H1 (cell line): ENCODE results near the gene CHN2. TPM values are rescaled to one million over a fixed set of nuclear protein-coding genes. Genes with fewer than 3 reads are reported as not detected.

Experiments
- CTCF ChIA-PET: fragments of 300-600 bp; sonication (Branson Sonifier 250); formaldehyde crosslinking; loops from one replicate; lab custom pipeline; 2021; ENCODE audit not compliant: partially characterized antibody; lab: Charles Lee
- POLR2A ChIA-PET: fragments of 300-600 bp; sonication (Branson Sonifier 250); formaldehyde crosslinking; loops from one replicate; lab custom pipeline; 2021; ENCODE audit warnings: inconsistent platforms; ENCODE audit not compliant: partially characterized antibody; lab: Charles Lee
- DNase-seq, 2 experiments: peaks; one replicate each; pipeline versions ENCODE4 v3.0.0 to v3.0.0-alpha.2; 2010 to 2022; ENCODE audit warnings: low spot score in 2 of 2, low read depth in 1 of 2, mixed read lengths in 1 of 2
- FAIRE-seq: peaks from 2 replicates; lab custom pipeline; 2011; peaks lifted over from hg19 to GRCh38; lab: Jason Lieb, UNC
- H2AFZ ChIP-seq: 2 replicates; pipeline ENCODE4 v1.8.1; 2012; ENCODE audit warnings: low read length, inconsistent platforms
- H2AK5ac ChIP-seq: 2 replicates; pipeline ENCODE4 v1.6.1; 2013; ENCODE audit warnings: low read depth, low read length
- H2BK120ac ChIP-seq: replicated peaks from 2 replicates; pipeline ENCODE3; 2013; ENCODE audit warnings: low read depth, low read length, inconsistent platforms
- H2BK12ac ChIP-seq: 2 replicates; pipeline ENCODE4 v1.6.1; 2013; ENCODE audit warnings: low read depth, low read length
- H2BK15ac ChIP-seq: 2 replicates; pipeline ENCODE4 v1.6.1; 2013; ENCODE audit warnings: low read length
- H2BK20ac ChIP-seq: 2 replicates; pipeline ENCODE4 v1.6.1; 2013; ENCODE audit warnings: low read length
- H2BK5ac ChIP-seq: 2 replicates; pipeline ENCODE4 v1.6.1; 2013; ENCODE audit warnings: low read depth, low read length
- H3K14ac ChIP-seq: 2 replicates; pipeline ENCODE4 v1.6.1; 2013; ENCODE audit warnings: inconsistent platforms; ENCODE audit not compliant: insufficient read length
- H3K18ac ChIP-seq: 2 replicates; pipeline ENCODE4 v1.6.1; 2013; ENCODE audit warnings: low read length; ENCODE audit errors: extremely low read depth
- H3K23ac ChIP-seq: 2 replicates; pipeline ENCODE4 v1.6.1; 2013; ENCODE audit warnings: inconsistent platforms; ENCODE audit not compliant: insufficient read length
- H3K23me2 ChIP-seq: 2 replicates; pipeline ENCODE4 v1.6.1; 2013; ENCODE audit warnings: low read depth, low read length
- H3K27ac ChIP-seq: 2 replicates; pipeline ENCODE4 v1.6.1; 2011; ENCODE audit warnings: low read depth, low read length, inconsistent platforms
- H3K27me3 ChIP-seq, 4 experiments: replicated peaks in 1 of 4; 1 replicate in 1 of 4; 2 replicates in 3 of 4; pipeline versions ENCODE4 v1.6.1 to v1.8.1; 2011 to 2013; ENCODE audit warnings: low read length in 3 of 4, mild to moderate bottlenecking in 3 of 4, inconsistent platforms in 2 of 4, mixed read lengths in 2 of 4, moderate library complexity in 1 of 4; ENCODE audit not compliant: control insufficient read depth in 3 of 4, insufficient read depth in 3 of 4; ENCODE audit errors: extremely low read depth in 1 of 4
- H3K36me3 ChIP-seq, 4 experiments: 2 replicates each; pipeline versions ENCODE4 v1.6.1 to v1.8.1; 2011 to 2013; ENCODE audit warnings: mild to moderate bottlenecking in 4 of 4, low read length in 3 of 4, moderate library complexity in 2 of 4, control low read depth in 1 of 4, inconsistent platforms in 1 of 4; ENCODE audit not compliant: insufficient read depth in 4 of 4, control insufficient read depth in 2 of 4
- H3K4ac ChIP-seq: replicated peaks from 2 replicates; pipeline ENCODE3; 2013; ENCODE audit warnings: low read length, low read depth, mixed read lengths, inconsistent platforms; ENCODE audit not compliant: insufficient read length
- H3K4me1 ChIP-seq, 4 experiments: replicated peaks in 1 of 4; 1 replicate in 1 of 4; 2 replicates in 3 of 4; pipeline versions ENCODE4 v1.6.1 to v1.8.1; 2011 to 2013; ENCODE audit warnings: low read length in 3 of 4, inconsistent platforms in 2 of 4, mixed read lengths in 1 of 4; ENCODE audit not compliant: insufficient read depth in 4 of 4, control insufficient read depth in 3 of 4
- H3K4me2 ChIP-seq, 2 experiments: 2 replicates each; pipeline versions ENCODE4 v1.6.1 to v1.8.1; 2011 to 2013; ENCODE audit warnings: low read depth in 2 of 2, low read length in 2 of 2, control low read depth in 1 of 2, inconsistent platforms in 1 of 2, mild to moderate bottlenecking in 1 of 2; ENCODE audit not compliant: insufficient read depth in 1 of 2
- H3K4me3 ChIP-seq, 4 experiments: fragments of 200-600, 300-600 bp in 1 of 4; sonication (generic), shearing (Covaris generic), sonication (Bioruptor Twin) in 1 of 4; 2 replicates each; pipeline versions ENCODE4 v1.5.1 to v1.8.1; 2011 to 2016; ENCODE audit warnings: low read length in 4 of 4, low read depth in 3 of 4, control low read depth in 2 of 4, inconsistent platforms in 2 of 4, mild to moderate bottlenecking in 2 of 4, mixed read lengths in 1 of 4, moderate library complexity in 1 of 4; ENCODE audit not compliant: insufficient read depth in 2 of 4; ENCODE audit errors: extremely low read depth in 1 of 4
- H3K56ac ChIP-seq: replicated peaks from 2 replicates; pipeline ENCODE3; 2013; ENCODE audit warnings: low read depth, mild to moderate bottlenecking, mixed read lengths, low read length, inconsistent platforms; ENCODE audit not compliant: insufficient read length
- H3K79me1 ChIP-seq: 2 replicates; pipeline ENCODE4 v1.6.1; 2013; ENCODE audit warnings: low read depth, low read length, control low read depth
- H3K79me2 ChIP-seq, 2 experiments: 2 replicates each; pipeline versions ENCODE4 v1.6.1 to v1.8.1; 2012 to 2013; ENCODE audit warnings: low read length in 2 of 2, mild to moderate bottlenecking in 2 of 2, inconsistent platforms in 1 of 2; ENCODE audit not compliant: insufficient read depth in 2 of 2, control insufficient read depth in 1 of 2
- H3K9ac ChIP-seq, 4 experiments: replicated peaks in 1 of 4; 1 replicate in 1 of 4; 2 replicates in 3 of 4; pipeline versions ENCODE4 v1.6.1 to v1.8.1; 2011 to 2013; ENCODE audit warnings: low read depth in 3 of 4, low read length in 3 of 4, control low read depth in 2 of 4, mild to moderate bottlenecking in 2 of 4, moderate library complexity in 2 of 4, inconsistent platforms in 1 of 4; ENCODE audit errors: extremely low read depth in 1 of 4
- H3K9me3 ChIP-seq, 2 experiments: 2 replicates each; pipeline versions ENCODE4 v1.6.1 to v1.8.1; 2012 to 2013; ENCODE audit warnings: mild to moderate bottlenecking in 2 of 2, moderate library complexity in 2 of 2, control low read depth in 1 of 2, inconsistent platforms in 1 of 2, low read depth in 1 of 2, low read length in 1 of 2, mixed read lengths in 1 of 2; ENCODE audit not compliant: insufficient read depth in 2 of 2
- H4K20me1 ChIP-seq, 2 experiments: replicated peaks in 1 of 2; 2 replicates each; pipeline versions ENCODE3 to v1.8.1; 2011 to 2013; ENCODE audit warnings: inconsistent platforms in 2 of 2, low read length in 2 of 2, mild to moderate bottlenecking in 1 of 2; ENCODE audit not compliant: insufficient read depth in 2 of 2, control insufficient read depth in 1 of 2
- H4K5ac ChIP-seq: 2 replicates; pipeline ENCODE4 v1.6.1; 2013; ENCODE audit warnings: low read length, low read depth, mixed read lengths, inconsistent platforms; ENCODE audit not compliant: insufficient read length
- H4K8ac ChIP-seq: 2 replicates; pipeline ENCODE4 v1.8.0; 2013; ENCODE audit warnings: mild to moderate bottlenecking, moderate library complexity, low read length, inconsistent platforms; ENCODE audit not compliant: insufficient read depth; ENCODE audit errors: extremely low read depth
- H4K91ac ChIP-seq: replicated peaks from 2 replicates; pipeline ENCODE3; 2013; ENCODE audit warnings: low read length, mixed read lengths, inconsistent platforms; ENCODE audit not compliant: insufficient read length
- ASH2L ChIP-seq: fragments of 200-600, 300-600 bp; sonication (generic); IDR thresholded peaks from one replicate; pipeline ENCODE4 v1.7.1; 2017; ENCODE audit warnings: low read length
- BCL11A ChIP-seq, 2 experiments: IDR thresholded peaks; one replicate each; pipeline ENCODE4 v1.6.1; 2011; ENCODE audit warnings: low read depth in 2 of 2, low read length in 2 of 2, mild to moderate bottlenecking in 2 of 2
- E2F6 ChIP-seq: IDR thresholded peaks from 2 replicates; pipeline ENCODE4 v1.6.1; 2012; ENCODE audit warnings: inconsistent platforms
- EP300 ChIP-seq, 2 experiments: IDR thresholded peaks; 1 replicate in 1 of 2; 2 replicates in 1 of 2; pipeline ENCODE4 v1.6.1; 2011 to 2012; ENCODE audit warnings: low read depth in 2 of 2, low read length in 2 of 2, mild to moderate bottlenecking in 2 of 2, borderline replicate concordance in 1 of 2, inconsistent platforms in 1 of 2, moderate library complexity in 1 of 2
- JUN ChIP-seq: IDR thresholded peaks from 2 replicates; pipeline ENCODE4 v1.6.1; 2011; ENCODE audit warnings: low read depth, mild to moderate bottlenecking, improper control_type of control experiment, low read length
- KDM1A ChIP-seq: fragments of 200-600, 300-600 bp; sonication (generic); IDR thresholded peaks from 2 replicates; pipeline ENCODE4 v1.7.1; 2016; ENCODE audit warnings: mild to moderate bottlenecking, low read length, borderline replicate concordance
- POLR2A ChIP-seq, 2 experiments: IDR thresholded peaks; 1 replicate in 1 of 2; 2 replicates in 1 of 2; pipeline ENCODE4 v1.6.1; 2011; ENCODE audit warnings: low read depth in 2 of 2, low read length in 2 of 2, mild to moderate bottlenecking in 2 of 2; ENCODE audit errors: control extremely low read depth in 1 of 2
- POU5F1 ChIP-seq: IDR thresholded peaks from 2 replicates; pipeline ENCODE4 v1.6.1; 2011; ENCODE audit warnings: low read depth, mild to moderate bottlenecking, low read length, moderate library complexity
- SIRT6 ChIP-seq: IDR thresholded peaks from one replicate; pipeline ENCODE4 v1.7.1; 2012; ENCODE audit warnings: low read length, inconsistent platforms
- SRF ChIP-seq: IDR thresholded peaks from 2 replicates; pipeline ENCODE4 v1.6.1; 2011; ENCODE audit warnings: mild to moderate bottlenecking, low read depth, low read length, moderate library complexity
- TAF7 ChIP-seq: optimal IDR thresholded peaks from 2 replicates; pipeline ENCODE3; 2011; ENCODE audit warnings: low read depth, mild to moderate bottlenecking, inconsistent platforms, low read length, moderate library complexity, borderline replicate concordance
- WGBS, 2 experiments: shearing (Covaris generic) in 1 of 2; methylation state at CpG; one replicate each; pipeline versions ENCODE4 v1.1.6 to v1.1.7; 2013 to 2015; ENCODE audit warnings: low lambda C conversion rate in 2 of 2, mixed read lengths in 2 of 2, inconsistent platforms in 1 of 2, low coverage in 1 of 2, missing lambda C conversion rate in 1 of 2; ENCODE audit not compliant: insufficient replicate concordance in 2 of 2, insufficient coverage in 1 of 2, insufficient read length in 1 of 2; ENCODE audit errors: extremely low coverage in 1 of 2, missing lambda C conversion rate in 1 of 2; 5-methylcytosine and 5-hydroxymethylcytosine counted together
- polyA plus RNA-seq, 7 experiments: library from polyadenylated mRNA; depleted of rRNA in 3 of 7; stranded (reverse) in 5 of 7; unstranded in 2 of 7; fragments of >200 nt in 5 of 7; fragments of 200-250 nt in 2 of 7; gene quantifications; 1 replicate in 5 of 7; 2 replicates in 1 of 7; 4 replicates in 1 of 7; pipeline versions ENCODE4 v1.2.1 to v1.2.3, GENCODE V29; 2011 to 2013; ENCODE audit warnings: missing spikeins in 2 of 7, mixed read lengths in 2 of 7
- total RNA-seq: library from RNA; stranded (reverse); fragmentation: NEBNext Ultra II Directional; extraction: Animal tissue kit (Norgen Biotek cat#: 25700); gene quantifications from 2 replicates; pipeline ENCODE4 v1.2.1, GENCODE V29; 2021
- TF ChIP-seq, protein P1 (sequence below): IDR thresholded peaks from 2 replicates; pipeline ENCODE4 v1.6.1; 2011; ENCODE audit warnings: low read depth, mild to moderate bottlenecking, low read length; ENCODE audit not compliant: insufficient read depth

CHN2 gene
- total and polyA plus RNA-seq, 2 of the 8 experiments (the other 6 are each of a cell fraction or from before 2014, with no cell fraction given): 2.9 to 4.8 TPM

- H3K23me2 ChIP-seq: no peaks in the 10 kb centered on the region
- no peak overlapping the region for H2BK20ac ChIP-seq
- no peaks in the 10 kb centered on the region for H3K79me1 ChIP-seq
- ChIA-PET CTCF (interaction anchor here (1.6 kb wide), 1 partner anchor 10 kb away, joined by 3 read pairs; no protein-coding TSS in a partner anchor), POLR2A (interaction anchor here (0.6 to 1.1 kb wide), 2 partner anchors 24 to 74 kb away, joined by 3 to 4 read pairs; no protein-coding TSS in a partner anchor)
- no peak overlapping the region for H2BK12ac ChIP-seq
- FAIRE-seq: no peak
- no peak for DNase-seq
- no peaks in the 10 kb centered on the region for H3K9me3 ChIP-seq
- no peaks in the 10 kb centered on the region for H4K20me1 ChIP-seq
- no peak overlapping the region for H2BK120ac ChIP-seq
- no peak overlapping the region for H3K9ac ChIP-seq
- H3K4me1 ChIP-seq: peaks cover 0 to 4% (median under 1%) of the 10 kb centered on the region in 4 experiments; a peak in 3 of 7 replicates
- WGBS, 2 experiments: 84% methylated on average over 8 of the region's 8 CpGs; no CpG with 5 or more reads in 1 of the 2 experiments
- H3K79me2 ChIP-seq: no peaks in the 10 kb centered on the region
- no peak overlapping the region for H2AK5ac ChIP-seq
- H3K4me2 ChIP-seq: no peak overlapping the region
- no peak overlapping the region for H2AFZ ChIP-seq
- no peak overlapping the region for H2BK15ac ChIP-seq
- H3K56ac ChIP-seq: no peak overlapping the region
- H3K23ac ChIP-seq: no peak overlapping the region
- no peaks in the 10 kb centered on the region for H3K36me3 ChIP-seq
- H4K8ac ChIP-seq: no peak overlapping the region
- no peak overlapping the region for H3K4me3 ChIP-seq
- no peak overlapping the region for H3K18ac ChIP-seq
- no peak overlapping the region for H3K14ac ChIP-seq
- no peak overlapping the region for H2BK5ac ChIP-seq
- H3K27ac ChIP-seq: no peak overlapping the region
- no peaks in the 10 kb centered on the region; a peak in 2 of 7 replicates for H3K27me3 ChIP-seq
- no peak overlapping the region for H4K91ac ChIP-seq
- H4K5ac ChIP-seq: no peak overlapping the region
- H3K4ac ChIP-seq: no peak overlapping the region
- no peak for TF ChIP-seq SIRT6
- no peak for TF ChIP-seq EP300 (IDR thresholded peaks at IDR 0.05; ENCODE audit: borderline replicate concordance in 1 of 2, low read depth in 2 of 2, low read length in 2 of 2)
- TF ChIP-seq E2F6: no peak
- TF ChIP-seq POU5F1: no peak
- no peak for TF ChIP-seq BCL11A (IDR thresholded peaks at IDR 0.05; ENCODE audit: low read depth in 2 of 2, low read length in 2 of 2)
- no peak for TF ChIP-seq JUN
- no peak for TF ChIP-seq TAF7
- TF ChIP-seq, protein P1, sequence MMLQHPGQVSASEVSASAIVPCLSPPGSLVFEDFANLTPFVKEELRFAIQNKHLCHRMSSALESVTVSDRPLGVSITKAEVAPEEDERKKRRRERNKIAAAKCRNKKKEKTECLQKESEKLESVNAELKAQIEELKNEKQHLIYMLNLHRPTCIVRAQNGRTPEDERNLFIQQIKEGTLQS: no peak
- no peak for TF ChIP-seq POLR2A (IDR thresholded peaks at IDR 0.05; ENCODE audit: control extremely low read depth in 1 of 2, low read depth in 2 of 2, low read length in 2 of 2)
- TF ChIP-seq KDM1A: no peak
- no peak for TF ChIP-seq ASH2L
- TF ChIP-seq SRF: no peak
These were observed 293.8 kb downstream of the CHN2 start for GRCh38 chr7:29488203-29488970.
